ENCODE results near the gene SLC6A18. TPM values are rescaled to one million over a fixed set of nuclear protein-coding genes. Genes with fewer than 3 reads are reported as not detected.

SLC6A18 gene
- total RNA-seq, 1 experiment from 2014 or later = not detected

DNA sequence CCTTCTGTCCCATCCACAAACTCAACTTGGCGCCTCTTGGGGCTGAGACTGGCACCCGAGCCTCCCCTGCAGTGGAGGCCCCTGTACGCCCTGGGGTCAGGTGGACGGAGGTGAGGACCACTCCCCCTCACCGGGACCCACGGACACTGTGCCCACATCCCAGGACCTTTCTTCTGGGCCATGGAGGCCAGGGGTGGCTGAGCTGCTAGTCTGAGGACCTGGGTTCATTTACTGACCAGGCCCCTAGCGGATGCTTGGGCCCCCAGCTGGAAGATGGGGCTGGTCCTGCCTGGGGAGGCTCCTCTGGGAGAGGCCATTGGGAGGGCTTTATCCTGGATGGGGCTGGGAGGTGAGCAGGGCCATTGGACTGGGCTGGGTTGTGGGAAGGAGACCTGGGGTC lies 40.7 kb upstream of the SLC6A18 start:
- H3K36me3 ChIP-seq (ENCODE audit: control insufficient read depth, insufficient read depth, low read length) = no peaks in the 10 kb centered on the region
- no peak overlapping the region for H3K27ac ChIP-seq (ENCODE audit: low read length)
- TF ChIP-seq TCF7L2 (IDR thresholded peaks at IDR 0.05; ENCODE audit: low read depth, low read length) (no peak), CTCF (IDR thresholded peaks at IDR 0.05) (no peak), SIN3A (IDR thresholded peaks at IDR 0.05; ENCODE audit: borderline replicate concordance, insufficient read depth, low read depth, low read length) (no peak), REST (IDR thresholded peaks at IDR 0.05; ENCODE audit: insufficient read depth in 1 of 2, low read depth in 2 of 2, low read length in 1 of 2) (no peak), POLR2AphosphoS5 (IDR thresholded peaks at IDR 0.05; ENCODE audit: low read depth, low read length) (no peak)
- in situ Hi-C loops (cut with HindIII; ENCODE audit: low pct_unique_long_range_greater_than_20kb, low sequenced_read_pairs) (no loop called here), intact Hi-C loops (cut with micrococcal nuclease; ENCODE audit: unreplicated experiment) (no loop called here)
- peaks cover 7% of the 10 kb centered on the region for H3K4me1 ChIP-seq (ENCODE audit: control insufficient read depth, insufficient read depth, low read length)
- H3K4me3 ChIP-seq (ENCODE audit: low read depth in 2 of 2, low read length in 2 of 2) = no peak overlapping the region
- CTCF ChIA-PET = no interaction called here
- peaks cover 3% of the 10 kb centered on the region; the same call in 1 of the 2 replicates for H3K27me3 ChIP-seq (ENCODE audit: control insufficient read depth, insufficient read depth, low read length)
- no peaks in the 10 kb centered on the region for H3K9me3 ChIP-seq (ENCODE audit: control insufficient read depth, insufficient read depth, low read depth, low read length)
- ATAC-seq = no peak
- POLR2A ChIA-PET = no interaction called here
- BruUV-seq (replicated peaks) = no TSS peak
- DNase-seq (ENCODE audit: low read depth, low spot score) = no peak

DNA sequence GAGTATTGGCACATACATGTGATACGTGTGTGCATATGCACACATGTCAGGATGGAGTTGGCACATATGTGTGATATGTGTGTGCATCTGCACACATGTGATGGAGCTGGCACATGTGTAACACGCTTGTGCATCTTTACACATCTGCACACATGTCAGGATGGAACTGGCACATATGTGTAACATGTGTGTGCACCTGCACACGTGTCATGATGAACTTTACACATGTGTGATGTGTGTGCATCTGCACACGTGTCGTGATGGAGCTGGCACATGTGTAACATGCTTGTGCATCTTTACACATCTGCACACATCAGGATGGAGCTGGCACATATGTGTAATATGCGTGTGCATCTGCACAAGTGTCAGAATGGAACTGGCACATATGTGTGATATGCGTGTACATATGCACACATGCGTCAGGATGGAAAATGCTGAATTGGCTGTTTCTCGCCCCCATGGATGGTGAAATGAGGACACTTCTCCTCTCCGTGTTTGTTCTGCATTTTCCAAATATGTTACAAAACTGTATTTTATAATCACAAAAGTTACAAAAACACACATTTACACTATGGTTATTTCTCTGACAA lies 40.0 kb upstream of the SLC6A18 start:
- Histone ChIP-seq H3K4me1 (ENCODE audit: control insufficient read depth, insufficient read depth, low read length) (peaks cover 7% of the 10 kb centered on the region), H3K36me3 (ENCODE audit: control insufficient read depth, insufficient read depth, low read length) (no peaks in the 10 kb centered on the region), H3K27ac (ENCODE audit: low read length) (no peak overlapping the region), H3K27me3 (ENCODE audit: control insufficient read depth, insufficient read depth, low read length) (peaks cover 3% of the 10 kb centered on the region; the same call in 1 of the 2 replicates), H3K9me3 (ENCODE audit: control insufficient read depth, insufficient read depth, low read depth, low read length) (no peaks in the 10 kb centered on the region), H3K4me3 (ENCODE audit: low read depth in 2 of 2, low read length in 2 of 2) (no peak overlapping the region)
- no peak for TF ChIP-seq SIN3A (IDR thresholded peaks at IDR 0.05; ENCODE audit: borderline replicate concordance, insufficient read depth, low read depth, low read length)
- TF ChIP-seq TCF7L2 (IDR thresholded peaks at IDR 0.05; ENCODE audit: low read depth, low read length) = no peak
- no peak for TF ChIP-seq POLR2AphosphoS5 (IDR thresholded peaks at IDR 0.05; ENCODE audit: low read depth, low read length)
- TF ChIP-seq REST (IDR thresholded peaks at IDR 0.05; ENCODE audit: insufficient read depth in 1 of 2, low read depth in 2 of 2, low read length in 1 of 2) = no peak
- TF ChIP-seq CTCF (IDR thresholded peaks at IDR 0.05) = no peak
- ChIA-PET POLR2A (interaction anchor here (0.6 kb wide), 1 partner anchor 104 kb away, joined by 3 read pairs; no protein-coding TSS in a partner anchor), CTCF (no interaction called here)
- BruUV-seq (replicated peaks) = no TSS peak
- DNase-seq (ENCODE audit: low read depth, low spot score) (no peak), ATAC-seq (no peak)
- intact Hi-C loops (cut with micrococcal nuclease; ENCODE audit: unreplicated experiment) (no loop called here), in situ Hi-C loops (cut with HindIII; ENCODE audit: low pct_unique_long_range_greater_than_20kb, low sequenced_read_pairs) (no loop called here)

Data from Panc1 (cell line).